ENCODE measurements around the gene NDUFC1.

NDUFC1 gene

GRCh38 chr4:139241086-139241783, 61.0 kb downstream of the NDUFC1 start:
- Histone ChIP-seq H3K36me3 (ENCODE audit: control insufficient read depth in 1 of 2, insufficient read depth in 2 of 2, low read length in 2 of 2) (no peaks in the 10 kb centered on the region), H3K27ac (ENCODE audit: low read depth, low read length) (no peak overlapping the region), H3K4me1 (ENCODE audit: control insufficient read depth in 1 of 2, insufficient read depth in 2 of 2, low read length in 2 of 2) (no peaks in the 10 kb centered on the region), H3K27me3 (ENCODE audit: control insufficient read depth in 1 of 2, insufficient read depth in 2 of 2, low read length in 2 of 2) (no peaks in the 10 kb centered on the region), H3K4me3 (ENCODE audit: low read depth in 1 of 2, low read length in 2 of 2) (no peak overlapping the region), H3K9ac (ENCODE audit: low read depth in 1 of 2, low read length in 2 of 2) (no peak overlapping the region), H3K9me3 (ENCODE audit: control insufficient read depth in 1 of 2, low read length in 2 of 2) (peaks cover 0 to 4% of the 10 kb centered on the region in 2 donors)
